Cardiac fibroblast (primary cell): ENCODE results near the gene HIPK2.

Experiments used
- DNase-seq, 2 donors: peaks; one replicate each; pipeline versions ENCODE4 v3.0.0 to v3.0.0-alpha.2; 2010; ENCODE audit warnings: low read depth in 2 of 2
- H3K4me3 ChIP-seq, 2 donors: replicated peaks in 1 of 2; 1 replicate in 1 of 2; 2 replicates in 1 of 2; pipeline ENCODE4 v1.5.1; 2011; ENCODE audit warnings: low read depth in 2 of 2, low read length in 2 of 2, mild to moderate bottlenecking in 2 of 2, moderate library complexity in 1 of 2
- CTCF ChIP-seq: IDR thresholded peaks from one replicate; pipeline ENCODE4 v1.5.1; 2011; ENCODE audit warnings: low read depth, mild to moderate bottlenecking, low read length, inconsistent platforms

The HIPK2 gene

GRCh38 chr7:139769066-139769465 lies 8.7 kb downstream of the HIPK2 start:
- no peak for DNase-seq
- no peak overlapping the region for H3K4me3 ChIP-seq
- no peak for TF ChIP-seq CTCF

- no peak overlapping the region for H3K4me3 ChIP-seq
- no peak for DNase-seq
- TF ChIP-seq CTCF, result no peak
Measured at GRCh38 chr7:139768249-139768824, 9.5 kb downstream of the HIPK2 start.

- H3K4me3 ChIP-seq, result no peak overlapping the region
- TF ChIP-seq CTCF, result no peak
- peak; percentile 36 to 42 for DNase-seq
Measured at GRCh38 chr7:139767561-139767982, 10.2 kb downstream of the HIPK2 start.

GRCh38 chr7:139765143-139765542 lies 12.7 kb downstream of the HIPK2 start:
- no peak overlapping the region for H3K4me3 ChIP-seq
- TF ChIP-seq CTCF, result no peak
- no peak for DNase-seq

GRCh38 chr7:139763330-139763729 lies 14.5 kb downstream of the HIPK2 start:
- no peak for TF ChIP-seq CTCF
- peak in 1 of 2 donors; percentile 36 for DNase-seq
- H3K4me3 ChIP-seq, result no peak overlapping the region

GRCh38 chr7:139762886-139763285 lies 14.9 kb downstream of the HIPK2 start:
- no peak for TF ChIP-seq CTCF
- peak; percentile 82 to 89 for DNase-seq
- no peak overlapping the region for H3K4me3 ChIP-seq

- H3K4me3 ChIP-seq, result no peak overlapping the region
- TF ChIP-seq CTCF, result no peak
- no peak for DNase-seq
Measured at GRCh38 chr7:139758388-139758787, 19.4 kb downstream of the HIPK2 start.
